CD4-positive, CD25-positive, alpha-beta regulatory T cell (primary cell): ENCODE data around the gene VPS9D1. TPM values are rescaled to one million over a fixed set of nuclear protein-coding genes. Genes with fewer than 3 reads are reported as not detected.

Experiments
- ATAC-seq, 2 donors: fragments of 150-1000 bp; cut with Tn5 transposase; one replicate each; pipeline ENCODE4 v1.10.0; 2021; ENCODE audit warnings: low read depth in 2 of 2, moderate number of reproducible peaks in 2 of 2, moderate library complexity in 1 of 2
- DNase-seq, 3 donors: peaks; one replicate each; pipeline versions ENCODE4 v3.0.0 to v3.0.0-alpha.2; 2012 to 2022; ENCODE audit warnings: mixed read lengths in 1 of 3
- H3K27ac ChIP-seq: one replicate; pipeline ENCODE4 v1.7.0; 2013; ENCODE audit warnings: mild to moderate bottlenecking, low read length; ENCODE audit not compliant: insufficient read depth, poor library complexity, severe bottlenecking
- H3K27me3 ChIP-seq: one replicate; pipeline ENCODE4 v1.7.0; 2013; ENCODE audit warnings: low read length; ENCODE audit not compliant: control insufficient read depth, insufficient read depth
- H3K36me3 ChIP-seq: one replicate; pipeline ENCODE4 v1.7.0; 2013; ENCODE audit warnings: mild to moderate bottlenecking, low read length, moderate library complexity; ENCODE audit not compliant: control insufficient read depth, insufficient read depth
- H3K4me1 ChIP-seq: 2 replicates; pipeline ENCODE4 v1.7.0; 2013; ENCODE audit warnings: mild to moderate bottlenecking, low read length; ENCODE audit not compliant: insufficient read depth, control insufficient read depth, poor library complexity, severe bottlenecking
- H3K4me3 ChIP-seq: one replicate; pipeline ENCODE4 v1.7.0; 2013; ENCODE audit warnings: low read depth, mild to moderate bottlenecking, low read length, moderate library complexity
- H3K9me3 ChIP-seq, 2 experiments: 1 replicate in 1 of 2; 2 replicates in 1 of 2; pipeline ENCODE4 v1.7.0; 2013; ENCODE audit warnings: low read length in 2 of 2, mild to moderate bottlenecking in 1 of 2, moderate library complexity in 1 of 2; ENCODE audit not compliant: control insufficient read depth in 2 of 2
- H3K27ac Mint-ChIP-seq, 3 donors: one replicate each; pipeline ENCODE4 v1.8.0; 2020 to 2022; ENCODE audit warnings: mild to moderate bottlenecking in 3 of 3, mixed read lengths in 3 of 3, moderate library complexity in 2 of 3
- H3K27me3 Mint-ChIP-seq: one replicate; pipeline ENCODE4 v1.8.0; 2022; ENCODE audit warnings: mild to moderate bottlenecking, mixed read lengths
- H3K36me3 Mint-ChIP-seq: one replicate; pipeline ENCODE4 v1.8.0; 2020; ENCODE audit warnings: mixed read lengths
- H3K4me1 Mint-ChIP-seq, 4 donors: one replicate each; pipeline ENCODE4 v1.8.0; 2020 to 2022; ENCODE audit warnings: mixed read lengths in 4 of 4, mild to moderate bottlenecking in 1 of 4
- H3K4me3 Mint-ChIP-seq, 4 donors: one replicate each; pipeline ENCODE4 v1.8.0; 2020 to 2022; ENCODE audit warnings: mild to moderate bottlenecking in 4 of 4, mixed read lengths in 4 of 4, moderate library complexity in 3 of 4
- H3K9me3 Mint-ChIP-seq, 7 donors: one replicate each; pipeline ENCODE4 v1.8.0; 2020 to 2022; ENCODE audit warnings: mixed read lengths in 7 of 7, mild to moderate bottlenecking in 3 of 7, moderate library complexity in 2 of 7
- polyA plus RNA-seq, 4 donors: library from polyadenylated mRNA; unstranded; fragments of 300-500 nt; fragmentation: Illumina TruSeq; gene quantifications; one replicate each; pipeline ENCODE4 v1.2.3, GENCODE V29; 2021
- total RNA-seq: library from RNA; stranded (reverse); gene quantifications from one replicate; pipeline ENCODE4 v1.2.3, GENCODE V29; 2022

Gene VPS9D1, protein sequence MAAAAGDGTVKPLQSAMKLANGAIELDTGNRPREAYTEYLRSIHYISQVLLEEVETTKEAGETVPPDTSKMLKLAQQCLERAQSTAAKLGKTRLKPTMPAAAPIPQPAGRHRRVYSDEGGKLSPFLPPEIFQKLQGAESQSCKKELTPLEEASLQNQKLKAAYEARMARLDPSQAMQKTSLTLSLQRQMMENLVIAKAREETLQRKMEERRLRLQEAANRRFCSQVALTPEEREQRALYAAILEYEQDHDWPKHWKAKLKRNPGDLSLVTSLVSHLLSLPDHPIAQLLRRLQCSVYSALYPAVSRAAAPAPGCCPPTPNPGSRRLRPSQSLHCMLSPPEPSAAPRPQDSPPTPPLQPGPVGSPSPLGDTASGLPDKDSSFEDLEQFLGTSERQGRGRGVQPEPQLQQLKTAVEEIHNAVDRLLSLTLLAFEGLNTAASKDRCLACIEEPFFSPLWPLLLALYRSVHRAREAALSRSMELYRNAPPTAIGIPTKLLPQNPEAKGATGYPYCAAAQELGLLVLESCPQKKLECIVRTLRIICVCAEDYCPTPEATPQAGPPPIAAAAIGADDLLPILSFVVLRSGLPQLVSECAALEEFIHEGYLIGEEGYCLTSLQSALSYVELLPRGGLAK
- total RNA-seq (22.0 TPM), polyA plus RNA-seq (under 1 TPM; 0.13 to 0.41 (median 0.34) TPM)

DNA sequence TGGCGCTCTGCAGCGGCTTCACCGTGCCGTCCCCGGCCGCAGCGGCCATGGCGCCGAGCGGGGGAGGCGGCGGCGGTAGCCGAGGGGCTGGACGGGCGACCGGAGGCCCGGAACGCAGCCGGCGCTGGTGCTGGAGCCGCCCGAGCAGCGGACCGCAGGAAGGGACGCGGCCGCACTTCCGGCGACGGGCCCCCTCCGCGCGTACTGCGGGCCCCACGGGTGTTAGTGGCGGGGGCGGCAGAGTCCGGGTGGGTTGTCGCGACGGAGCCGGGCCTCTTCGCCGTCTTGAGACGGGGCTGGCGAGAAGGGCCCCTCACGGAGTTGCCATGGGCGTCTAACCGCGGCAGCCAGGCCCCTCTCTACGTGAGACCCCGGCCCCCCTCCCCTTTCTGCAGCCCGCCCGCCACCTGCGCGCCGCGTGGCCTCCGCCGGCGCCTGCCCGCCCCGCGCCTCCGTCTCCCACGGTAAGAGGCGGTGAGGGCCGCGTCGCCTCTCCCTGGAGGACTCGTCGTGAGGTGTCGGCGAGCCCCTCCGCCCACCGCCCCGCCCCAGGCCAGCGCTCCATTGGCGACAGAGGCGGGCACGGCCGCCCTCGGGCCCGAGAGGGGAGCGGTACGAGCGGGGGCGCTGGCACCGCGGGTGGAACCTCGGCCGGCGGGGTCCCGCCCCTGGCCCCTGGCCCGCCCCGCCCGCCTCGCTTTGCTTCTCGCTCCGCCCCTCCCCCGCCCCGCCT, at the start of gene VPS9D1, which contains the start of gene ZNF276:
Gene VPS9D1, minus strand, starts transcription at position 86 of the 733 bp plus-strand sequence. Its CDS starts 37 bp downstream, at position 49.
Gene ZNF276, plus strand, starts transcription at position 725 of the 733 bp plus-strand sequence. CDS start 104 bp downstream, outside the sequence.
- Mint-ChIP-seq H3K9me3 (peaks cover 0 to 2% (median 0%) of the 10 kb centered on the region in 7 donors), H3K27ac (peak within 1 kb of the TSS; percentile 96 to 99 (median 97)), H3K4me1 (peaks cover 0 to 43% (median 17%) of the 10 kb centered on the region in 4 donors), H3K4me3 (peak within 1 kb of the TSS; percentile 94 to 100 (median 98)), H3K36me3 (peaks cover 9% of the 10 kb centered on the region), H3K27me3 (peaks cover 14% of the 10 kb centered on the region)
- ATAC-seq (peak; percentile 37 to 51), DNase-seq (peak; percentile 76 to 84 (median 83))
- peak within 1 kb of the TSS; percentile 89 for H3K27ac ChIP-seq
- H3K9me3 ChIP-seq, result no peaks in the 10 kb centered on the region
- H3K4me1 ChIP-seq, result peaks cover 56% of the 10 kb centered on the region
- no peaks in the 10 kb centered on the region for H3K27me3 ChIP-seq
- H3K4me3 ChIP-seq, result peak within 1 kb of the TSS; percentile 75
- peaks cover 19% of the 10 kb centered on the region for H3K36me3 ChIP-seq

DNA sequence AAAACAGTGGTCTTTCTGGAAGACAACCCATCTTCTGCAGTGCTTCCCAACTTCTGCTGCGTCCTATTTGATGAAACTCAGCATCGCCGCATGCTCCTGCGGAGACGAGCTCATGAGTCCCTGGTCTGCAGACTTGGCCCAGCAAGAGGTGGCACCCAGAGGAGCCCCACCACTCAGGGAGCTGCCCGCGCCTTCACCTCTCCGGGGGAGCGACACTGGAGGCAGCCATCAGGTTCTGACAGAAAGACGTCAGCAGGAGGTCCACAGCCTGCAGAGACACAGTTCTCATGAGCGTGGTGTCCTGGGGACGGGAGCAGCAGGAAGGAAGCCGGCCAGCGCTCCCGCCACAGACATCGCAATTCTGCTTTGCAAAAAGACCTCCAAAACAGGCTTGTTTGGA, 49.7 kb upstream of the VPS9D1 start:
- Mint-ChIP-seq H3K27ac (no peak overlapping the region), H3K9me3 (no peaks in the 10 kb centered on the region), H3K4me1 (peaks cover 0 to 3% (median 0%) of the 10 kb centered on the region in 4 donors), H3K4me3 (no peak overlapping the region), H3K27me3 (no peaks in the 10 kb centered on the region), H3K36me3 (peaks cover 12% of the 10 kb centered on the region)
- H3K9me3 ChIP-seq, result no peaks in the 10 kb centered on the region
- H3K27me3 ChIP-seq, result no peaks in the 10 kb centered on the region
- no peak overlapping the region for H3K27ac ChIP-seq
- ATAC-seq, result no peak
- peaks cover 3% of the 10 kb centered on the region for H3K36me3 ChIP-seq
- DNase-seq, result no peak
- peaks cover 3% of the 10 kb centered on the region for H3K4me1 ChIP-seq
- no peak overlapping the region for H3K4me3 ChIP-seq

DNA sequence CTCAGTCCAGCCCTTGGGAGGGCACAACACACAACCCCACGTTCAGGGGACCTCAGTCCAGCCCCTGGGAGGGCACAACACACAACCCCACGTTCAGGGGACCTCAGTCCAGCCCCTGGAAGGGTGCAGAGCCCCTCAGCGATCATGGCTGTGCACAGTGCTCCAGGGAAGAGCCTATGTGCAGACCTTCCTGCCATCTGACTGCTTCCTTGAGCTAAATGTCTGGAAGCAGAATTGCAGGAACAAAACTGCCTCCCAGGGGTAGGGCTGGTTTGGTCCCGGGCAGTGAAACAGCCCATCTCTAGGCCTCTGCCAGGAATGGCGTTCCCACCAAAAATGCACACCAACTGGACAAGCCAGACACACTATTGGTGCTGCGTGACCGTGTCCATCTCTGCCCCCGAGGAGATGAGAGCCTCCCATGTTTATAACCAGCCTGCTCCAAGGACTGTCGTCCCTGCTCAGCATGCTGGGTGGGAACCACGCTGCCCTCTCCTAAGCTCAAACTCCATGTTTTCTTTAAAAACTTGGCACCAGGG, 44.7 kb upstream of the VPS9D1 start:
- H3K27me3 ChIP-seq, result no peaks in the 10 kb centered on the region
- H3K9me3 Mint-ChIP-seq, result no peaks in the 10 kb centered on the region
- H3K4me1 ChIP-seq, result peaks cover 53% of the 10 kb centered on the region
- peak overlapping the region; percentile 93 to 96 (median 94) for H3K4me3 Mint-ChIP-seq
- H3K27ac Mint-ChIP-seq, result peak overlapping the region; percentile 93 to 98 (median 97)
- peak in 1 of 3 donors; percentile 13 for DNase-seq
- peaks cover 3% of the 10 kb centered on the region for H3K36me3 ChIP-seq
- H3K4me1 Mint-ChIP-seq, result peaks cover 12 to 46% (median 29%) of the 10 kb centered on the region in 4 donors
- H3K4me3 ChIP-seq, result peak overlapping the region; percentile 86
- no peaks in the 10 kb centered on the region for H3K27me3 Mint-ChIP-seq
- H3K9me3 ChIP-seq, result no peaks in the 10 kb centered on the region
- peak overlapping the region; percentile 75 for H3K27ac ChIP-seq
- peak in 1 of 2 donors; percentile 4 for ATAC-seq
- peaks cover 4% of the 10 kb centered on the region for H3K36me3 Mint-ChIP-seq

DNA sequence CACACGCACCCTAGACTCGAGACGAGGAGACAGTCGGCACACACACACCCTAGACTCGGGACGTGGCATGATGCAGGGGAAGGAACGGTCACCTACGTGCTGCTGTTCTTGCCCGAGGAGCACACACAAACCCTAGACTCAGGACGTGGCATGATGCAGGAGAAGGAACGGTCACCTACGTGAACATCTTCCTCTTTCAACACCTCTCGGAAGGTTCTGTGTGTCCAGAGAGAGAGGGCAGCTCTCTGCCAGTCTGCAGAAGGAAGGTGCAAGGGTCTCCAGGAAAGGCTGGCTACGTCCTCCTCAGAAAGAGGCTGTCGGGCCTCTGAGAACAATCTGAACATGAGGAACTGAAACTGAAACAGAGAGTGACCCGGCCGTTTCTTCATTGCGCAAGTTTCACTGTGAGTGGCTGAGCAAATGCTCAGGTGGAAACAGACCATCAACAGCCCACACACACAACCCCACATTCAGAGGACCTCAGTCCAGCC, 44.1 kb upstream of the VPS9D1 start:
- Histone ChIP-seq H3K36me3 (peaks cover 1% of the 10 kb centered on the region), H3K4me3 (peak overlapping the region; percentile 86), H3K27ac (peak overlapping the region; percentile 75), H3K4me1 (peaks cover 55% of the 10 kb centered on the region), H3K9me3 (no peaks in the 10 kb centered on the region), H3K27me3 (no peaks in the 10 kb centered on the region)
- Mint-ChIP-seq H3K9me3 (no peaks in the 10 kb centered on the region), H3K27me3 (no peaks in the 10 kb centered on the region), H3K36me3 (peaks cover 8% of the 10 kb centered on the region), H3K4me1 (peaks cover 13 to 51% (median 29%) of the 10 kb centered on the region in 4 donors), H3K4me3 (peak overlapping the region; percentile 93 to 96 (median 94)), H3K27ac (peak overlapping the region; percentile 93 to 98 (median 97))
- ATAC-seq, result peak; percentile 74 to 79
- peak; percentile 16 to 86 (median 39) for DNase-seq

DNA sequence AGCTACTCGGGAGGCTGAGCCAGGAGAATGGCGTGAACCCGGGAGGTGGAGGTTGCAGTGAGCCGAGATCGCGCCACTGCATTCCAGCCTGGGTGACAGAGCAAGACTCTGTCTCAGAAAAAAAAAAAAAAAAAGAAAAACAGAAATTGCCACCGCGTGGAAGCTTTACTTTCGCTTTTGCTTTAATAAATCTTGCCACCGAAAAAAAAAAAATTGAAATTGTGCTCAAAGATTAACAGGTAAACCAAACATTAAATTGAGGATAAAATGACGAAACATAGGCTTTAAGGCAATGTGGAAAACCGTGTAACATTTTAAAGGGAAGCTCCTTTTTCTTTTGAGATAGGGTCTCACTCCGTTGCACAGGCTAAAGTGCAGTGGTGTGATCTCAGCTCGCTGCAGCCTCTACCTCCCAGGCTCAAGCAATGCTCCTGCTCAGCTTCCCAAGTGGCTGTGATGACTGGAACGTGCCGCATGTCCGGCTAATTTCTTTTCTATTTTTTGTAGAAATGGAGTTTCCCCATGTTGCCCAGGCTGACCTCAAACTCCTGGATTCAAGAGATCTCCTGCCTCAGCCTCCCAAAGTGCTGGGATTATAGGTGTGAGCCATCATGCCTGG, 40.7 kb upstream of the VPS9D1 start:
- ATAC-seq (no peak), DNase-seq (peak in 2 of 3 donors; percentile 44 to 63)
- Mint-ChIP-seq H3K36me3 (peaks cover 14% of the 10 kb centered on the region), H3K9me3 (no peaks in the 10 kb centered on the region), H3K27me3 (no peaks in the 10 kb centered on the region), H3K4me1 (peaks cover 13 to 69% (median 38%) of the 10 kb centered on the region in 4 donors), H3K4me3 (peak overlapping the region; percentile 85 to 96 (median 88)), H3K27ac (peak overlapping the region; percentile 92 to 96 (median 95))
- Histone ChIP-seq H3K4me1 (peaks cover 55% of the 10 kb centered on the region), H3K9me3 (no peaks in the 10 kb centered on the region), H3K36me3 (peaks cover 20% of the 10 kb centered on the region), H3K27ac (peak overlapping the region; percentile 75), H3K27me3 (no peaks in the 10 kb centered on the region), H3K4me3 (peak overlapping the region; percentile 92)

DNA sequence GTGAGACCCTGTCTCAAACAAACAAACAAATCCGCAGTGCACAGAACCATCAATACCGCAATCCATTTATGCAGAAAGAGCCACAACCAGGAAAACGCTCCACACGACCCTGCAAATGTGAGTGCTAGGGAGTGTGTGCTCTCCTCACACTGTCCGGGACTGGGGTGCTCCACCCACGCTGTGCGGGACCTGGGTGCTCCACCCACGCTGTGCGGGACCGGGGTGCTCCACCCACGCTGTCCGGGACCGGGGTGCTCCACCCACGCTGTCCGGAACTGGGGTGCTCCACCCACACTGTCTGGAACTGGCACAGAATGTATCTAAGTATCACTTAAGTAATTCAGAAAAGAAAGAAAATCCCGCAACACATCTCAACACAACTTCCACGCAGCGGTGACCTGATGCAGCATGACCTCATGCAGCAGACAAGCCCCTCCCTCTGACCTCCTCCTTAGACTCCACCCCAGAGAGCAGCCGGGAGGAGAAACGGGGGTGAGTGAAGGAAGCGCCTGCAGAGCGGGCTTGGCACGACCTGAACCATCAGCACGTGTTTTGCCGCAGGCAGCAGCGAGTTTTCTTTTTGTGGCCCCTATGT, 39.1 kb upstream of the VPS9D1 start:
- Mint-ChIP-seq H3K27me3 (no peaks in the 10 kb centered on the region), H3K36me3 (peaks cover 14% of the 10 kb centered on the region), H3K27ac (peak overlapping the region; percentile 92 to 96 (median 95)), H3K4me3 (peak overlapping the region in 3 of 4 donors; percentile 15 to 85 (median 74)), H3K9me3 (no peaks in the 10 kb centered on the region), H3K4me1 (peaks cover 10 to 67% (median 39%) of the 10 kb centered on the region in 4 donors)
- Histone ChIP-seq H3K27ac (peak overlapping the region; percentile 21), H3K4me1 (peaks cover 47% of the 10 kb centered on the region), H3K27me3 (no peaks in the 10 kb centered on the region), H3K36me3 (peaks cover 20% of the 10 kb centered on the region), H3K9me3 (no peaks in the 10 kb centered on the region), H3K4me3 (no peak overlapping the region)
- ATAC-seq (no peak), DNase-seq (no peak)
